Cardiac muscle cell (in vitro differentiated cells and primary cell): ENCODE results near the gene NAT9. TPM values are rescaled to one million over a fixed set of nuclear protein-coding genes. Genes with fewer than 3 reads are reported as not detected.

Source experiments
- DNase-seq, 2 donors: peaks; one replicate each; pipeline versions ENCODE4 v3.0.0 to v3.0.0-alpha.2; 2010 to 2017; ENCODE audit warnings: low read depth in 1 of 2, low spot score in 1 of 2
- H3K27ac ChIP-seq: fragments of 200-600 bp; sonication (generic); 2 replicates; pipeline ENCODE4 v1.5.1; 2016
- H3K27me3 ChIP-seq: fragments of 200-600 bp; sonication (generic); 2 replicates; pipeline ENCODE4 v1.6.0; 2016; ENCODE audit warnings: control low read depth
- H3K36me3 ChIP-seq: fragments of 200-600 bp; sonication (generic); 2 replicates; pipeline ENCODE4 v1.5.1; 2016; ENCODE audit warnings: control low read depth
- H3K4me1 ChIP-seq: fragments of 200-600 bp; sonication (generic); 2 replicates; pipeline ENCODE4 v1.8.1; 2017; ENCODE audit warnings: low read depth, mild to moderate bottlenecking, mixed run types
- H3K4me3 ChIP-seq: fragments of 200-600 bp; sonication (generic); 2 replicates; pipeline ENCODE4 v1.5.1; 2016; ENCODE audit warnings: mild to moderate bottlenecking
- H3K9me3 ChIP-seq: fragments of 200-600 bp; sonication (generic); 2 replicates; pipeline ENCODE4 v1.5.1; 2017; ENCODE audit warnings: low read depth, mild to moderate bottlenecking, control low read depth
- CTCF ChIP-seq: IDR thresholded peaks from 2 replicates; pipeline ENCODE4 v1.5.1; 2012; ENCODE audit warnings: low read depth, mild to moderate bottlenecking, low read length
- polyA plus RNA-seq: library from polyadenylated mRNA; unstranded; fragments of >200 nt; fragmentation: Nextera tagmentation; extraction: Ambion mirVana; gene quantifications from 2 replicates; pipeline ENCODE4 v1.2.1, GENCODE V29; 2016
- total RNA-seq: library from RNA; depleted of rRNA; stranded (reverse); fragments of >200 nt; gene quantifications from 2 replicates; pipeline ENCODE4 v1.2.3, GENCODE V29; 2016

NAT9 gene
- total and polyA plus RNA-seq, 2 experiments from 2014 or later: 56.2 to 73.1 TPM

- Histone ChIP-seq H3K4me1 (peaks cover 66% of the 10 kb centered on the region), H3K9me3 (no peaks in the 10 kb centered on the region), H3K36me3 (no peaks in the 10 kb centered on the region), H3K4me3 (no peak overlapping the region), H3K27ac (no peak overlapping the region), H3K27me3 (no peaks in the 10 kb centered on the region)
- peak; percentile 5 for TF ChIP-seq CTCF
- no peak for DNase-seq
Observed at GRCh38 chr17:74814453-74814852, 38.3 kb upstream of the NAT9 start.

GRCh38 chr17:74812109-74813009 lies 36.2 kb upstream of the NAT9 start:
- no peak for TF ChIP-seq CTCF
- Histone ChIP-seq H3K9me3 (no peaks in the 10 kb centered on the region), H3K27ac (peak overlapping the region; percentile 61), H3K4me3 (peak overlapping the region; percentile 21), H3K27me3 (no peaks in the 10 kb centered on the region), H3K4me1 (peaks cover 53% of the 10 kb centered on the region), H3K36me3 (no peaks in the 10 kb centered on the region)
- peak; percentile 6 to 92 for DNase-seq

- no peaks in the 10 kb centered on the region for H3K9me3 ChIP-seq
- peaks cover 51% of the 10 kb centered on the region for H3K4me1 ChIP-seq
- H3K4me3 ChIP-seq: no peak overlapping the region
- TF ChIP-seq CTCF: no peak
- no peak for DNase-seq
- no peaks in the 10 kb centered on the region for H3K36me3 ChIP-seq
- no peaks in the 10 kb centered on the region for H3K27me3 ChIP-seq
- no peak overlapping the region for H3K27ac ChIP-seq
Observed at GRCh38 chr17:74810699-74811485, 34.7 kb upstream of the NAT9 start.

- Histone ChIP-seq H3K4me1 (peaks cover 41% of the 10 kb centered on the region), H3K36me3 (no peaks in the 10 kb centered on the region), H3K27me3 (no peaks in the 10 kb centered on the region), H3K27ac (no peak overlapping the region), H3K9me3 (no peaks in the 10 kb centered on the region), H3K4me3 (no peak overlapping the region)
- no peak for TF ChIP-seq CTCF
- no peak for DNase-seq
Observed at GRCh38 chr17:74808714-74809430, 32.7 kb upstream of the NAT9 start.

- Histone ChIP-seq H3K36me3 (no peaks in the 10 kb centered on the region), H3K27ac (no peak overlapping the region), H3K27me3 (no peaks in the 10 kb centered on the region), H3K9me3 (no peaks in the 10 kb centered on the region), H3K4me3 (no peak overlapping the region), H3K4me1 (peaks cover 31% of the 10 kb centered on the region)
- no peak for DNase-seq
- no peak for TF ChIP-seq CTCF
Observed at GRCh38 chr17:74807925-74808324, 31.8 kb upstream of the NAT9 start.
